HepG2 (cell line): ENCODE data around the gene NOP9. TPM values are rescaled to one million over a fixed set of nuclear protein-coding genes. Genes with fewer than 3 reads are reported as not detected.

Source experiments
- BCLAF1 ChIP-seq: fragments of 450-650 bp; IDR thresholded peaks from 2 replicates; pipeline ENCODE4 v1.6.1; 2017; ENCODE audit warnings: mild to moderate bottlenecking
- CHD2 ChIP-seq: IDR thresholded peaks from 2 replicates; pipeline ENCODE4 v1.6.1; 2011; ENCODE audit warnings: low read depth, low read length, improper control_type of control experiment
- CSRNP1 ChIP-seq: sonication (generic); formaldehyde crosslinking; IDR thresholded peaks from 2 replicates; pipeline ENCODE4 v1.8.1; 2023; ENCODE audit warnings: mild to moderate bottlenecking, missing genetic modification reagents
- FOXP1 ChIP-seq, 2 experiments: fragments of 450-650 bp in 1 of 2; IDR thresholded peaks; 2 replicates each; pipeline ENCODE4 v1.6.1; 2017 to 2018; ENCODE audit warnings: antibody characterized with exemption in 1 of 2
- HDAC2 ChIP-seq: sonication (generic); formaldehyde crosslinking; IDR thresholded peaks from 2 replicates; pipeline ENCODE4 v1.4.0; 2020; ENCODE audit warnings: missing genetic modification reagents
- HMGA1 ChIP-seq: sonication (generic); formaldehyde crosslinking; conservative IDR thresholded peaks from 2 replicates; pipeline ENCODE4 v1.4.0; 2020; ENCODE audit warnings: missing genetic modification reagents
- HNRNPUL1 ChIP-seq: fragments of 200-400 bp; formaldehyde crosslinking; IDR thresholded peaks from 2 replicates; pipeline ENCODE4 v1.6.1; 2017; ENCODE audit warnings: low read depth, mild to moderate bottlenecking, low read length, moderate library complexity
- MLLT10 ChIP-seq: sonication (generic); formaldehyde crosslinking; IDR thresholded peaks from 2 replicates; pipeline ENCODE4 v1.4.0; 2020; ENCODE audit warnings: missing genetic modification reagents
- PHF8 ChIP-seq: sonication (generic); formaldehyde crosslinking; IDR thresholded peaks from 2 replicates; pipeline ENCODE4 v1.5.0; 2020; ENCODE audit warnings: missing genetic modification reagents
- POLR2AphosphoS2 ChIP-seq: IDR thresholded peaks from 2 replicates; pipeline ENCODE4 v1.6.1; 2011; ENCODE audit warnings: low read depth, low read length, improper control_type of control experiment
- RARA ChIP-seq: IDR thresholded peaks from 2 replicates; pipeline ENCODE4 v1.6.1; 2016; ENCODE audit warnings: missing genetic modification reagents, missing compliant biosample characterization
- SPEN ChIP-seq: sonication (generic); formaldehyde crosslinking; IDR thresholded peaks from 2 replicates; pipeline ENCODE4 v1.5.1; 2020; ENCODE audit warnings: low read depth, mild to moderate bottlenecking, missing genetic modification reagents
- ZBTB7B ChIP-seq: sonication (generic); formaldehyde crosslinking; IDR thresholded peaks from 2 replicates; pipeline ENCODE4 v1.4.0; 2020; ENCODE audit warnings: missing genetic modification reagents
- ZFAT ChIP-seq: sonication (generic); formaldehyde crosslinking; conservative IDR thresholded peaks from 2 replicates; pipeline ENCODE4 v1.8.1; 2023; ENCODE audit warnings: missing genetic modification reagents, inconsistent platforms
- ZFP36L1 ChIP-seq: sonication (generic); formaldehyde crosslinking; IDR thresholded peaks from 2 replicates; pipeline ENCODE4 v1.8.0; 2022; ENCODE audit warnings: mild to moderate bottlenecking, missing genetic modification reagents, moderate library complexity
- ZNF234 ChIP-seq: sonication (generic); formaldehyde crosslinking; conservative IDR thresholded peaks from 2 replicates; pipeline ENCODE4 v1.5.1; 2020; ENCODE audit warnings: mild to moderate bottlenecking, missing genetic modification reagents
- ZNF747 ChIP-seq: sonication (generic); formaldehyde crosslinking; IDR thresholded peaks from 2 replicates; pipeline ENCODE4 v1.8.1; 2023; ENCODE audit warnings: missing genetic modification reagents, mild to moderate bottlenecking, borderline replicate concordance
- ZNF800 ChIP-seq: sonication (generic); formaldehyde crosslinking; IDR thresholded peaks from 2 replicates; pipeline ENCODE4 v1.4.0; 2020; ENCODE audit warnings: missing genetic modification reagents
- ZNF841 ChIP-seq: sonication (generic); formaldehyde crosslinking; IDR thresholded peaks from 2 replicates; pipeline ENCODE4 v1.8.1; 2023; ENCODE audit warnings: missing genetic modification reagents, borderline replicate concordance
- polyA plus RNA-seq, 8 experiments: library from polyadenylated mRNA; depleted of rRNA in 3 of 8; stranded (reverse) in 7 of 8; unstranded in 1 of 8; fragments of >200 nt; fragmentation: Illumina TruSeq in 4 of 8; extraction: Trizol in 4 of 8; gene quantifications; 2 replicates each; pipeline versions ENCODE4 v1.2.1 to v1.2.3, GENCODE V29; 2011 to 2016; ENCODE audit warnings: low read depth in 4 of 8, missing spikeins in 1 of 8, mixed read lengths in 1 of 8; ENCODE audit not compliant: insufficient read depth in 1 of 8
- total RNA-seq, 5 experiments: library from RNA; depleted of rRNA; stranded (reverse); fragments of >200 nt; fragmentation: Illumina TruSeq; extraction: Trizol; gene quantifications; 2 replicates each; pipeline ENCODE4 v1.2.3, GENCODE V29; 2016; ENCODE audit warnings: low read depth in 1 of 5
- TF ChIP-seq, protein P1 (sequence below): sonication (generic); formaldehyde crosslinking; IDR thresholded peaks from 2 replicates; pipeline ENCODE4 v1.4.0; 2020; ENCODE audit warnings: missing genetic modification reagents
- TF ChIP-seq, protein P2 (sequence below): sonication (generic); formaldehyde crosslinking; IDR thresholded peaks from 2 replicates; pipeline ENCODE4 v1.5.1; 2020; ENCODE audit warnings: missing genetic modification reagents, mild to moderate bottlenecking, borderline replicate concordance

The NOP9 gene
- total and polyA plus RNA-seq, 2 of the 13 experiments (the other 11 are each of a cell fraction or from before 2014, with no cell fraction given), result 24.5 to 61.6 TPM

- TF ChIP-seq BCLAF1, result no peak
- peak; percentile 65; the same call in 1 of the 2 replicates for TF ChIP-seq ZNF747
- no peak; the same call in 1 of the 2 replicates for TF ChIP-seq HDAC2 (CRISPR knock-in tag)
- no peak for TF ChIP-seq FOXP1 (IDR thresholded peaks at IDR 0.05)
- peak; percentile 80 for TF ChIP-seq FOXP1 (CRISPR knock-in tag; IDR thresholded peaks at IDR 0.05)
- TF ChIP-seq CSRNP1, result no peak; the same call in 1 of the 2 replicates
- TF ChIP-seq SPEN (CRISPR knock-in tag), result no peak
- TF ChIP-seq, protein P1, sequence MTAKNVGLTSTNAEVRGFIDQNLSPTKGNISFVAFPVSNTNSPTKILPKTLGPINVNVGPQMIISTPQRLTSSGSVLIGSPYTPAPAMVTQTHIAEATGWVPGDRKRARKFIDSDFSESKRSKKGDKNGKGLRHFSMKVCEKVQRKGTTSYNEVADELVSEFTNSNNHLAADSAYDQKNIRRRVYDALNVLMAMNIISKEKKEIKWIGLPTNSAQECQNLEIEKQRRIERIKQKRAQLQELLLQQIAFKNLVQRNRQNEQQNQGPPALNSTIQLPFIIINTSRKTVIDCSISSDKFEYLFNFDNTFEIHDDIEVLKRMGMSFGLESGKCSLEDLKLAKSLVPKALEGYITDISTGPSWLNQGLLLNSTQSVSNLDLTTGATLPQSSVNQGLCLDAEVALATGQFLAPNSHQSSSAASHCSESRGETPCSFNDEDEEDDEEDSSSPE (CRISPR knock-in tag), result no peak
- TF ChIP-seq CHD2, result no peak
- peak; percentile 81 for TF ChIP-seq RARA (CRISPR knock-in tag)
- TF ChIP-seq ZFAT, result no peak
- TF ChIP-seq ZFP36L1 (CRISPR knock-in tag), result no peak
- no peak for TF ChIP-seq PHF8
- TF ChIP-seq ZNF841, result no peak
- no peak for TF ChIP-seq HNRNPUL1
- TF ChIP-seq ZNF800 (CRISPR knock-in tag), result no peak
- no peak for TF ChIP-seq MLLT10 (CRISPR knock-in tag)
- peak; percentile 77 for TF ChIP-seq ZBTB7B
- no peak for TF ChIP-seq POLR2AphosphoS2
- 0 out of 2 replicates have a peak, but pooled peaks have one; percentile 71 for TF ChIP-seq ZNF234 (CRISPR knock-in tag)
- no peak for TF ChIP-seq HMGA1 (CRISPR knock-in tag)
- TF ChIP-seq, protein P2, sequence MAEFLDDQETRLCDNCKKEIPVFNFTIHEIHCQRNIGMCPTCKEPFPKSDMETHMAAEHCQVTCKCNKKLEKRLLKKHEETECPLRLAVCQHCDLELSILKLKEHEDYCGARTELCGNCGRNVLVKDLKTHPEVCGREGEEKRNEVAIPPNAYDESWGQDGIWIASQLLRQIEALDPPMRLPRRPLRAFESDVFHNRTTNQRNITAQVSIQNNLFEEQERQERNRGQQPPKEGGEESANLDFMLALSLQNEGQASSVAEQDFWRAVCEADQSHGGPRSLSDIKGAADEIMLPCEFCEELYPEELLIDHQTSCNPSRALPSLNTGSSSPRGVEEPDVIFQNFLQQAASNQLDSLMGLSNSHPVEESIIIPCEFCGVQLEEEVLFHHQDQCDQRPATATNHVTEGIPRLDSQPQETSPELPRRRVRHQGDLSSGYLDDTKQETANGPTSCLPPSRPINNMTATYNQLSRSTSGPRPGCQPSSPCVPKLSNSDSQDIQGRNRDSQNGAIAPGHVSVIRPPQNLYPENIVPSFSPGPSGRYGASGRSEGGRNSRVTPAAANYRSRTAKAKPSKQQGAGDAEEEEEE (CRISPR knock-in tag), result no peak
Observed at GRCh38 chr14:24255931-24256711, 43.5 kb upstream of the NOP9 start (continued).
